ENCODE measurements around the gene CLIC4. TPM values are rescaled to one million over a fixed set of nuclear protein-coding genes. Genes with fewer than 3 reads are reported as not detected.

CLIC4 gene
- total and polyA plus RNA-seq, 5 experiments from 2014 or later = 0.07 to 6.6 (median 0.50) TPM

GRCh38 chr1:24853649-24854048 is 108.4 kb downstream of the CLIC4 start:
- Mint-ChIP-seq H3K36me3 (no peaks in the 10 kb centered on the region), H3K27ac (no peak overlapping the region), H3K4me3 (no peak overlapping the region), H3K9me3 (no peaks in the 10 kb centered on the region), H3K4me1 (peaks cover 4 to 33% (median 12%) of the 10 kb centered on the region in 4 donors), H3K27me3 (no peaks in the 10 kb centered on the region)
- POLR2A ChIA-PET = no interaction called here
- DNase-seq = no peak
- ATAC-seq = no peak

GRCh38 chr1:24855474-24855873 is 110.2 kb downstream of the CLIC4 start:
- no peak overlapping the region for H3K4me3 Mint-ChIP-seq
- no peaks in the 10 kb centered on the region for H3K27me3 Mint-ChIP-seq
- no peak for ATAC-seq
- no peaks in the 10 kb centered on the region for H3K9me3 Mint-ChIP-seq
- POLR2A ChIA-PET = interaction anchor here (1.1 kb wide), 1 partner anchor 135 kb away, joined by 3 read pairs; no protein-coding TSS in a partner anchor
- DNase-seq = no peak
- peak overlapping the region in 1 of 10 donors; percentile 42 for H3K27ac Mint-ChIP-seq
- no peaks in the 10 kb centered on the region for H3K36me3 Mint-ChIP-seq
- H3K4me1 Mint-ChIP-seq = peaks cover 0 to 17% (median under 1%) of the 10 kb centered on the region in 4 donors

- DNase-seq = peak in 1 of 10 donors; percentile 49
- Mint-ChIP-seq H3K4me1 (peaks cover 0 to 20% (median under 1%) of the 10 kb centered on the region in 4 donors), H3K9me3 (no peaks in the 10 kb centered on the region), H3K4me3 (peak overlapping the region in 2 of 10 donors; percentile 61 to 74), H3K36me3 (no peaks in the 10 kb centered on the region), H3K27me3 (no peaks in the 10 kb centered on the region), H3K27ac (peak overlapping the region in 1 of 10 donors; percentile 92)
- POLR2A ChIA-PET = interaction anchor here (0.6 kb wide), 1 partner anchor 76 kb away, joined by 3 read pairs; no protein-coding TSS in a partner anchor
- ATAC-seq = no peak
Measured at GRCh38 chr1:24856787-24857506, 111.7 kb downstream of the CLIC4 start.

- ATAC-seq (no peak), DNase-seq (no peak)
- Mint-ChIP-seq H3K4me1 (peaks cover 0 to 20% (median under 1%) of the 10 kb centered on the region in 4 donors), H3K4me3 (peak overlapping the region in 2 of 10 donors; percentile 61 to 74), H3K36me3 (no peaks in the 10 kb centered on the region), H3K9me3 (no peaks in the 10 kb centered on the region), H3K27ac (peak overlapping the region in 1 of 10 donors; percentile 92), H3K27me3 (no peaks in the 10 kb centered on the region)
- POLR2A ChIA-PET = no interaction called here
Measured at GRCh38 chr1:24857507-24858133, 112.4 kb downstream of the CLIC4 start.

- H3K27ac Mint-ChIP-seq = peak overlapping the region in 1 of 10 donors; percentile 60
- POLR2A ChIA-PET = no interaction called here
- H3K4me3 Mint-ChIP-seq = peak overlapping the region in 2 of 10 donors; percentile 25 to 50
- H3K36me3 Mint-ChIP-seq = no peaks in the 10 kb centered on the region
- no peak for ATAC-seq
- no peaks in the 10 kb centered on the region for H3K9me3 Mint-ChIP-seq
- H3K4me1 Mint-ChIP-seq = peaks cover 0 to 23% (median under 1%) of the 10 kb centered on the region in 4 donors
- H3K27me3 Mint-ChIP-seq = no peaks in the 10 kb centered on the region
- no peak for DNase-seq
Measured at GRCh38 chr1:24858277-24858676, 113.0 kb downstream of the CLIC4 start.

DNA sequence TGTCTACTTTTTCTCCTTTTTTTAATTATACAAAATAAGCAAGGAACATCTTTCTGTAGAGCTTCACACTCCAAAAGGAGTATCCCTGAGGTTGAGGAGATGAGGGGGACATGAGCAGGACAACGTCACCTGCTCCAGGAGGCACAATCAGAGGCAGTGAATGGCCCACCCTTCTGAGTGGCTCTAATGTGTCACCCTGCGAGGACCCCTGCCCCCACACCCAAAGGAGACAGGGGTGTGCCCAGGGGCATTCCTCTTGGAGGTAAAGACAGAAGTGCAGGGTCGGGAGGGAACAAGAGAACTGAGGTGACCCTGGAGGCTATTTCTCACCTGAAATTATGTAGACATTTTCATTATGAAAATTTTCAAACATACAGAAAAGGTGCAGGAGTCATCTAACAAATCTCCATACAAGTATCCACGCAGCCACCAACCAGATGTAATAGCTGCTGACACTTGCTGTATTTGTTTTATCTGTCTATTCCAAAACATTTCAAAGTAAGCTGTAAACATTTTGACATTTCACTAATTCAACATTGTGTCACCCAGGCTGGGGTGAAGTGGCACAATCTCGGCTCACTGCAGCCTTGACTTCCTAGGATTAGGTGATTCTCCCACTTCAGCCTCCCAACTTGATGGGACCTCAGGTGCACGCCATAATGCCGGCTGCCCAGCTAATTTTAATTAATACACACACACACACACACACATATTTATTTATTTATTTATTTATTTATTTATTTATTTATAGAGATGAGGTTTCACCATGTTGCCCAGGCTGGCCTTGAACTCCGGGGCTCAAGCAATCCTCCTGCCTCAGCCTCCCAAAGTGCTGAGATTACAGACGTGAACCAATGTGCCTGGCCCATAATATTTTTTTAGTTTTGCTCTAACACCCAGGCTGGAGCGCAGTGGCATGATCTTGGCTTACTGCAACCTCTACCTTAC is 114.1 kb downstream of the CLIC4 start:
- POLR2A ChIA-PET = no interaction called here
- Mint-ChIP-seq H3K36me3 (no peaks in the 10 kb centered on the region), H3K27me3 (no peaks in the 10 kb centered on the region), H3K9me3 (no peaks in the 10 kb centered on the region), H3K4me3 (no peak overlapping the region), H3K4me1 (peaks cover 0 to 30% (median 2%) of the 10 kb centered on the region in 4 donors), H3K27ac (no peak overlapping the region)
- DNase-seq (no peak), ATAC-seq (no peak)

- POLR2A ChIA-PET = no interaction called here
- Mint-ChIP-seq H3K36me3 (no peaks in the 10 kb centered on the region), H3K27me3 (no peaks in the 10 kb centered on the region), H3K4me1 (peaks cover 0 to 32% (median 2%) of the 10 kb centered on the region in 4 donors), H3K4me3 (no peak overlapping the region), H3K9me3 (no peaks in the 10 kb centered on the region), H3K27ac (no peak overlapping the region)
- DNase-seq = no peak
- ATAC-seq = no peak
Measured at GRCh38 chr1:24860841-24861240, 115.6 kb downstream of the CLIC4 start.

- H3K4me3 Mint-ChIP-seq = no peak overlapping the region
Measured at GRCh38 chr1:24861821-24862727, 116.8 kb downstream of the CLIC4 start.

GRCh38 chr1:24862775-24863483 is 117.7 kb downstream of the CLIC4 start:
- DNase-seq (no peak), ATAC-seq (no peak)
- peaks cover 0 to 25% (median 3%) of the 10 kb centered on the region in 4 donors for H3K4me1 Mint-ChIP-seq
- no peaks in the 10 kb centered on the region for H3K27me3 Mint-ChIP-seq
- no peaks in the 10 kb centered on the region for H3K36me3 Mint-ChIP-seq
- no peaks in the 10 kb centered on the region for H3K9me3 Mint-ChIP-seq
- H3K27ac Mint-ChIP-seq = peak overlapping the region in 1 of 10 donors; percentile 27
- POLR2A ChIA-PET = no interaction called here
- no peak overlapping the region for H3K4me3 Mint-ChIP-seq

More at GRCh38 chr1:24861821-24862727, 116.8 kb downstream of the CLIC4 start:
- Mint-ChIP-seq H3K27ac (no peak overlapping the region), H3K36me3 (no peaks in the 10 kb centered on the region), H3K9me3 (no peaks in the 10 kb centered on the region), H3K27me3 (no peaks in the 10 kb centered on the region), H3K4me1 (peaks cover 0 to 28% (median 2%) of the 10 kb centered on the region in 4 donors)
- DNase-seq (no peak), ATAC-seq (no peak)
- POLR2A ChIA-PET = no interaction called here

GRCh38 chr1:24864370-24864777 is 119.1 kb downstream of the CLIC4 start:
- Mint-ChIP-seq H3K36me3 (no peaks in the 10 kb centered on the region), H3K4me3 (no peak overlapping the region), H3K27me3 (no peaks in the 10 kb centered on the region), H3K4me1 (peaks cover 0 to 26% (median 4%) of the 10 kb centered on the region in 4 donors), H3K27ac (peak overlapping the region in 2 of 10 donors; percentile 50 to 57), H3K9me3 (no peaks in the 10 kb centered on the region)
- DNase-seq = no peak
- ATAC-seq = no peak
- POLR2A ChIA-PET = no interaction called here

- POLR2A ChIA-PET = no interaction called here
Measured at GRCh38 chr1:24865168-24865567, 119.9 kb downstream of the CLIC4 start.

More at GRCh38 chr1:24865168-24865567, 119.9 kb downstream of the CLIC4 start:
- no peak for DNase-seq
- Mint-ChIP-seq H3K9me3 (no peaks in the 10 kb centered on the region), H3K4me3 (no peak overlapping the region), H3K27me3 (no peaks in the 10 kb centered on the region), H3K4me1 (peaks cover 0 to 32% (median 5%) of the 10 kb centered on the region in 4 donors), H3K36me3 (no peaks in the 10 kb centered on the region), H3K27ac (peak overlapping the region in 2 of 10 donors; percentile 9 to 57)
- ATAC-seq = no peak
